ENCODE results near the gene DUSP28. TPM values are rescaled to one million over a fixed set of nuclear protein-coding genes. Genes with fewer than 3 reads are reported as not detected.

Gene DUSP28
- total and polyA plus RNA-seq, 2 of the 13 experiments (the other 11 are each of a cell fraction or from before 2014, with no cell fraction given): 5.2 to 8.6 TPM

DNA sequence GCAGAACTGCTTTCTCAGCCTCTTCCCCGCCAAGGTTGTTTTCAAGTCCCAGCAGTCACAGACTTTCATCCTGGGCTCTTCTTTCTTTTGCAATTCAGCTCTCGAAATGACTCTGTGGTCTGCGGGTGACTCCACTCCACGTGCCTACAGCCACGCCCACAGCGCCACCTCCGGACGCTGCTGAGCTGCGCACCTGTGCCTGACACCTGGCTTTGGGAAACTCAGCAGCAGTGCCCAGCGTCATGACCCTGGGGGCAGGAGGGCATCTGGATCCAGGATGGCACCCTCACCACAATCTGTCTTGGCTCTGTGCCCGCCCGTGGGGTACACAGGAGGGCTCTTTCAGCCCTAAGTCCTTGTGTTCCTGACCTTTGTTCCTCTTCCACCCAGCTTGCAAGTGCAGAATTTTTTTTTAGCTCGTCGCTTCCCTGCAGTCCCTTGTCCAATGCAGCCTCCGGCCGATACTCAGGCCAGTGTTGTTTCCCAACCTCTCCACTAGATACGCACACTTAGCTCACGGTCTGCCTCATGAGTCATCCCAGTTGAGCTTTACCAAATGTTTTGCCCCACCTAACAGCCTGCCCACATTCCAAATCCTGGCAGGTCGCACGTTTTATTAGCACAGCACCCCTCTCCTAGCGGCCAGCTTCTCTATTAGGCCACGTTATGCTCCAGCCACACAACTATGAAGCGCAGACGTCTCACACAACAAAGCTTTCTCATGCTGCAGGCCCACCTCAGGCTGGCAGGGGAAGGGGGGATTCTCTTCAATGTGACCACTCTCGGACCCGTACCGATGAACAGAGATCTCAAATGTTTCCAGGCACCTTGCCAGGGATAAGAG lies 19.8 kb downstream of the DUSP28 start (continued):
- TF ChIP-seq ZBTB20 (CRISPR knock-in tag; IDR thresholded peaks at IDR 0.05; ENCODE audit: borderline replicate concordance, low read depth) (peak; percentile 68; the same call in 1 of the 2 replicates), PLRG1 (conservative IDR thresholded peaks at IDR 0.05) (no peak), HDAC2 (CRISPR knock-in tag; IDR thresholded peaks at IDR 0.05) (peak; percentile 81), ZNF773 (CRISPR knock-in tag; IDR thresholded peaks at IDR 0.05; ENCODE audit: borderline replicate concordance) (no peak), ZNF207 (IDR thresholded peaks at IDR 0.05; ENCODE audit: borderline replicate concordance) (no peak), ARNT (IDR thresholded peaks at IDR 0.05) (no peak), ATF7-NPFF (CRISPR knock-in tag; IDR thresholded peaks at IDR 0.05; ENCODE audit: low read depth) (peak; percentile 70), ZSCAN9 (CRISPR knock-in tag; IDR thresholded peaks at IDR 0.05; ENCODE audit: borderline replicate concordance) (peak; percentile 89), PAX8 (CRISPR knock-in tag; IDR thresholded peaks at IDR 0.05; ENCODE audit: borderline replicate concordance) (no peak), ZC3H4 (CRISPR knock-in tag; IDR thresholded peaks at IDR 0.05; ENCODE audit: borderline replicate concordance) (no peak; the same call in 1 of the 2 replicates), FOSL2 (CRISPR knock-in tag; IDR thresholded peaks at IDR 0.05) (peak; percentile 96), KDM4B (CRISPR knock-in tag; IDR thresholded peaks at IDR 0.05) (no peak), ZFP37 (CRISPR knock-in tag; IDR thresholded peaks at IDR 0.05; ENCODE audit: borderline replicate concordance) (no peak), TFAP4 (IDR thresholded peaks at IDR 0.05; ENCODE audit: borderline replicate concordance, low read depth) (peak; percentile 39; the same call in 1 of the 2 replicates), ZNF567 (CRISPR knock-in tag; IDR thresholded peaks at IDR 0.05; ENCODE audit: borderline replicate concordance) (peak; percentile 70), REXO4 (CRISPR knock-in tag; IDR thresholded peaks at IDR 0.05; ENCODE audit: borderline replicate concordance) (peak; percentile 78; the same call in 1 of the 2 replicates), CHD2 (IDR thresholded peaks at IDR 0.05; ENCODE audit: low read depth, low read length) (no peak), ZNF460 (CRISPR knock-in tag; IDR thresholded peaks at IDR 0.05; ENCODE audit: borderline replicate concordance) (no peak), GATAD1 (CRISPR knock-in tag; IDR thresholded peaks at IDR 0.05) (peak; percentile 58), ZSCAN20 (CRISPR knock-in tag; IDR thresholded peaks at IDR 0.05; ENCODE audit: borderline replicate concordance) (no peak), ZNF512 (CRISPR knock-in tag; IDR thresholded peaks at IDR 0.05) (no peak; the same call in 1 of the 2 replicates), NAIF1 (CRISPR knock-in tag; IDR thresholded peaks at IDR 0.05; ENCODE audit: borderline replicate concordance) (no peak; the same call in 1 of the 2 replicates)
- TF ChIP-seq, protein P1, sequence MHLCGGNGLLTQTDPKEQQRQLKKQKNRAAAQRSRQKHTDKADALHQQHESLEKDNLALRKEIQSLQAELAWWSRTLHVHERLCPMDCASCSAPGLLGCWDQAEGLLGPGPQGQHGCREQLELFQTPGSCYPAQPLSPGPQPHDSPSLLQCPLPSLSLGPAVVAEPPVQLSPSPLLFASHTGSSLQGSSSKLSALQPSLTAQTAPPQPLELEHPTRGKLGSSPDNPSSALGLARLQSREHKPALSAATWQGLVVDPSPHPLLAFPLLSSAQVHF (CRISPR knock-in tag; IDR thresholded peaks at IDR 0.05): no peak; the same call in 1 of the 2 replicates
- TF ChIP-seq, protein P2, sequence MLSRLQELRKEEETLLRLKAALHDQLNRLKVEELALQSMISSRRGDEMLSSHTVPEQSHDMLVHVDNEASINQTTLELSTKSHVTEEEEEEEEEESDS (CRISPR knock-in tag; IDR thresholded peaks at IDR 0.05; ENCODE audit: borderline replicate concordance): no peak
- TF ChIP-seq, protein P3, sequence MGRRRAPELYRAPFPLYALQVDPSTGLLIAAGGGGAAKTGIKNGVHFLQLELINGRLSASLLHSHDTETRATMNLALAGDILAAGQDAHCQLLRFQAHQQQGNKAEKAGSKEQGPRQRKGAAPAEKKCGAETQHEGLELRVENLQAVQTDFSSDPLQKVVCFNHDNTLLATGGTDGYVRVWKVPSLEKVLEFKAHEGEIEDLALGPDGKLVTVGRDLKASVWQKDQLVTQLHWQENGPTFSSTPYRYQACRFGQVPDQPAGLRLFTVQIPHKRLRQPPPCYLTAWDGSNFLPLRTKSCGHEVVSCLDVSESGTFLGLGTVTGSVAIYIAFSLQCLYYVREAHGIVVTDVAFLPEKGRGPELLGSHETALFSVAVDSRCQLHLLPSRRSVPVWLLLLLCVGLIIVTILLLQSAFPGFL (CRISPR knock-in tag; IDR thresholded peaks at IDR 0.05): no peak
